PC-9 (cell line): ENCODE data around the gene PP2D1. TPM values are rescaled to one million over a fixed set of nuclear protein-coding genes. Genes with fewer than 3 reads are reported as not detected.

Experiments used
- BruUV-seq: library from RNA; stranded (reverse); fragments of 400-500 nt; replicated peaks from 2 replicates; lab custom pipeline; 2021; lab: Mats Ljungman, UMichigan
- CTCF ChIA-PET: fragments of 300-600 bp; sonication (Branson Sonifier 250); formaldehyde crosslinking; loops from one replicate; lab custom pipeline; 2022; ENCODE audit warnings: antibody characterized with exemption; lab: Charles Lee
- POLR2A ChIA-PET: fragments of 300-600 bp; sonication (Branson Sonifier 250); formaldehyde crosslinking; loops from one replicate; lab custom pipeline; 2022; ENCODE audit warnings: antibody characterized with exemption; ENCODE audit not compliant: unreplicated experiment; lab: Charles Lee
- DNase-seq, 2 experiments: peaks; one replicate each; pipeline versions ENCODE4 v3.0.0 to v3.0.0-alpha.2; 2015 to 2022; ENCODE audit warnings: mixed read lengths in 1 of 2
- H2AFZ ChIP-seq: fragments of 200-600 bp; sonication (generic); 2 replicates; pipeline ENCODE4 v1.8.1; 2017; ENCODE audit warnings: antibody characterized with exemption
- H3F3A ChIP-seq: fragments of 200-600 bp; sonication (generic); 2 replicates; pipeline ENCODE4 v1.8.1; 2017; ENCODE audit warnings: antibody characterized with exemption, mild to moderate bottlenecking, low read depth; ENCODE audit not compliant: insufficient read depth
- H3K27ac ChIP-seq: fragments of 200-600 bp; sonication (generic); 2 replicates; pipeline ENCODE4 v1.6.1; 2016; ENCODE audit warnings: mixed run types
- H3K27me3 ChIP-seq: fragments of 200-600 bp; sonication (generic); 2 replicates; pipeline ENCODE4 v1.6.1; 2016; ENCODE audit warnings: low read depth, mixed run types; ENCODE audit not compliant: insufficient read depth
- H3K36me3 ChIP-seq: fragments of 200-600 bp; sonication (generic); 2 replicates; pipeline ENCODE4 v1.6.1; 2016; ENCODE audit warnings: low read depth, mixed run types
- H3K4me1 ChIP-seq: fragments of 200-600 bp; sonication (generic); replicated peaks from 2 replicates; pipeline ENCODE4 v1.6.1; 2016; ENCODE audit warnings: mixed run types; ENCODE audit not compliant: insufficient read depth
- H3K4me2 ChIP-seq: fragments of 200-600 bp; sonication (generic); 2 replicates; pipeline ENCODE4 v1.6.1; 2017; ENCODE audit warnings: mixed run types
- H3K4me3 ChIP-seq: fragments of 200-600 bp; sonication (generic); 2 replicates; pipeline ENCODE4 v1.6.1; 2016; ENCODE audit warnings: mixed run types
- H3K79me2 ChIP-seq: fragments of 200-600 bp; sonication (generic); 2 replicates; pipeline ENCODE4 v1.6.1; 2017; ENCODE audit warnings: low read depth, mixed run types
- H3K9me2 ChIP-seq: fragments of 200-600 bp; sonication (generic); 2 replicates; pipeline ENCODE4 v1.8.1; 2017; ENCODE audit warnings: mild to moderate bottlenecking; ENCODE audit not compliant: insufficient read depth
- H3K9me3 ChIP-seq: fragments of 200-600 bp; sonication (generic); 2 replicates; pipeline ENCODE4 v1.8.1; 2016; ENCODE audit warnings: low read depth; ENCODE audit not compliant: insufficient read depth
- H4K20me1 ChIP-seq: fragments of 200-600 bp; sonication (generic); 2 replicates; pipeline ENCODE4 v1.8.1; 2017; ENCODE audit not compliant: insufficient read depth
- EZH2 ChIP-seq: fragments of 200-600 bp; sonication (generic); IDR thresholded peaks from 2 replicates; pipeline ENCODE4 v1.8.0; 2017; ENCODE audit warnings: antibody characterized with exemption, low read depth
- intact Hi-C: fragments of 100-400 bp; cut with micrococcal nuclease; formaldehyde crosslinking; loops from one replicate; pipeline ENCODE4 v1.10.0; 2022; ENCODE audit not compliant: unreplicated experiment
- total RNA-seq: library from RNA; stranded (reverse); gene quantifications from 2 replicates; pipeline ENCODE4 v1.2.3, GENCODE V29; 2021
- TF ChIP-seq, protein P1 (sequence below): fragments of 200-600 bp; sonication (generic); conservative IDR thresholded peaks from 2 replicates; pipeline ENCODE4 v1.6.1; 2017; ENCODE audit warnings: mixed run types, antibody characterized with exemption, mild to moderate bottlenecking, moderate library complexity

The PP2D1 gene
- total RNA-seq, 1 experiment from 2014 or later = not detected

DNA sequence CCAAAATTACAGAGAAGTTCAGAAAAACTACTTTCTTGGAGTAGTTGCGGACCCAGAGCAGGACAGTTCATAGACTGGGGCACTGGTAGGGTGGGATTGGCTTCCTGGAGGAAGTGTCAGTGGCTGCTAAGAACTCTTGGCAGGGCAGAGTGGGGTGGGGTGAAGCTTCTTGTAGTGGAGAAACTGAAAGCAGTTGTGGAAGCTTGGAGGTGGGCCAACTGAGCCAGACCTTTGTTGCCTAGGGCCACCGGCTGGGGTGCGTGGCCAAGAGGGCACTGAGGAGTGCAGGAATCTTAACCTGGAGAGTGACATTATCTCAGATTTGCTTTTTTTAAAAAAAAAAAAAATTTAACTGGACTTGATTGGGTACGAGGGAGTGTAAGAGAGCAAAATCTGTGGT is 31.3 kb upstream of the PP2D1 start:
- no peaks in the 10 kb centered on the region for H3K36me3 ChIP-seq
- H3K79me2 ChIP-seq = no peaks in the 10 kb centered on the region
- peak; percentile 55 to 70 for DNase-seq
- H3K27ac ChIP-seq = peak overlapping the region; percentile 49
- peaks cover 13% of the 10 kb centered on the region; the same call in 1 of the 2 replicates for H3F3A ChIP-seq
- H3K9me3 ChIP-seq = no peaks in the 10 kb centered on the region
- no peak overlapping the region for H2AFZ ChIP-seq
- peak overlapping the region; percentile 20; the same call in 1 of the 2 replicates for H3K4me3 ChIP-seq
- ChIA-PET CTCF (no interaction called here), POLR2A (interaction anchor here (0.5 to 0.6 kb wide), 2 partner anchors 135 to 281 kb away, joined by 3 to 7 read pairs; no protein-coding TSS in a partner anchor)
- H3K27me3 ChIP-seq = no peaks in the 10 kb centered on the region
- no peaks in the 10 kb centered on the region; the same call in 1 of the 2 replicates for H4K20me1 ChIP-seq
- H3K9me2 ChIP-seq = no peaks in the 10 kb centered on the region
- intact Hi-C loops = loop anchor here (5.0 kb wide), 1 partner anchor 71 kb away; no protein-coding TSS in a partner anchor
- peak overlapping the region; percentile 54 for H3K4me2 ChIP-seq
- BruUV-seq = no TSS peak
- H3K4me1 ChIP-seq = peaks cover 27% of the 10 kb centered on the region
- TF ChIP-seq EZH2 = no peak
- TF ChIP-seq, protein P1, sequence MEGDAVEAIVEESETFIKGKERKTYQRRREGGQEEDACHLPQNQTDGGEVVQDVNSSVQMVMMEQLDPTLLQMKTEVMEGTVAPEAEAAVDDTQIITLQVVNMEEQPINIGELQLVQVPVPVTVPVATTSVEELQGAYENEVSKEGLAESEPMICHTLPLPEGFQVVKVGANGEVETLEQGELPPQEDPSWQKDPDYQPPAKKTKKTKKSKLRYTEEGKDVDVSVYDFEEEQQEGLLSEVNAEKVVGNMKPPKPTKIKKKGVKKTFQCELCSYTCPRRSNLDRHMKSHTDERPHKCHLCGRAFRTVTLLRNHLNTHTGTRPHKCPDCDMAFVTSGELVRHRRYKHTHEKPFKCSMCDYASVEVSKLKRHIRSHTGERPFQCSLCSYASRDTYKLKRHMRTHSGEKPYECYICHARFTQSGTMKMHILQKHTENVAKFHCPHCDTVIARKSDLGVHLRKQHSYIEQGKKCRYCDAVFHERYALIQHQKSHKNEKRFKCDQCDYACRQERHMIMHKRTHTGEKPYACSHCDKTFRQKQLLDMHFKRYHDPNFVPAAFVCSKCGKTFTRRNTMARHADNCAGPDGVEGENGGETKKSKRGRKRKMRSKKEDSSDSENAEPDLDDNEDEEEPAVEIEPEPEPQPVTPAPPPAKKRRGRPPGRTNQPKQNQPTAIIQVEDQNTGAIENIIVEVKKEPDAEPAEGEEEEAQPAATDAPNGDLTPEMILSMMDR = no peak

DNA sequence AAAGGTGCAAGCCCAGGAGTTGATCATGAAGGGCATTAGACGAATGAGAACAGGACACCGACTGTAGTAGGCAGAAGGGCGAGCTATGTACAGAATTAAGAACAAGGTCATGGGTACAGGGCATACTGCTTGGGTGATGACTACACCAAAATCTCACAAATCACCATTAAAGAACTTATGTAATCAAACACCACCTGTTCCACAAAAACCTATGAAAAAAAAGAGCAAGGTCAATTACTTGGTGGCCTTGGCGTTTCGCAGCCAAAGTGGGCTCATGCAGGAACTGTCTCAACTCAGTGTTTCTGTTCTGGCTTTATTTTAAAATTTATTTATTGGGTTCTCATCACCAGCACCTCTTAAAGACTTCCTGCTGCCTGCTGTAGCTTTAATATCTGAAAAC is 30.3 kb upstream of the PP2D1 start:
- no peak overlapping the region for H3K4me2 ChIP-seq
- no peaks in the 10 kb centered on the region for H3K79me2 ChIP-seq
- TF ChIP-seq, protein P1 = no peak
- TF ChIP-seq EZH2 = no peak
- no TSS peak for BruUV-seq
- intact Hi-C loops = loop anchor here (5.0 kb wide), 1 partner anchor 70 kb away; no protein-coding TSS in a partner anchor
- POLR2A ChIA-PET = no interaction called here
- peaks cover 13% of the 10 kb centered on the region; the same call in 1 of the 2 replicates for H3F3A ChIP-seq
- H3K27me3 ChIP-seq = no peaks in the 10 kb centered on the region
- DNase-seq = no peak
- no peaks in the 10 kb centered on the region for H3K36me3 ChIP-seq
- no peaks in the 10 kb centered on the region for H3K9me2 ChIP-seq
- no peak overlapping the region for H2AFZ ChIP-seq
- no peaks in the 10 kb centered on the region for H3K9me3 ChIP-seq
- H3K4me1 ChIP-seq = peaks cover 27% of the 10 kb centered on the region
- no peak overlapping the region for H3K27ac ChIP-seq
- H3K4me3 ChIP-seq = no peak overlapping the region
- H4K20me1 ChIP-seq = no peaks in the 10 kb centered on the region; the same call in 1 of the 2 replicates
- CTCF ChIA-PET = no interaction called here

DNA sequence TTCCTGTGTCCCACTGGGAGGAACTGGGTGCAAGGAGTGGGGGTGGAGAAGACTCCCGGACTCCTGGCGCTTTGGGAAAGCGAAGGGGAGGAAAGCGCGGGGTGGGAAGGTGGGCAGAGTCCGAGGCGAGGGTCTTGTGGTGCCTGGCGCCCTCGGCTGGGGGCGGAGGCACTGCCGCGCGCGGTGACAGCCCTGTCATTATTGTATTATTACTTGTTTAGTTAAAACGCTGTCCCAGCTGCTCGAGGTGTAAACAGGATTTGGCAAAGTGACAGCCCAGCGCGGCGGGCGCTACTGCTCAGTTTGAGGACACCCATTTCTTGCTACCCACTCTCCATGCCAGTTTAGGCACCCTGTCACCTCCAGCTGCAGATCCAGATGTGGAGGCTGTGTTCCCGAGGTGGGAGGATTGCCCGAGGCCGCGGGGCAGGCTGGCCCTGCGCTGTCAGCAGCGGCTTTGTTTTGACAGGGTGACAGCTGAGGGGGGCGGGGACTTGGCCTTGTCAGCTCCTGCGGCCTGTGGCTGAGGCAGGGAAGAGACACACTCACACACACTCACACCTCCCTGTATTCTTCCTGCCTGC is 29.2 kb upstream of the PP2D1 start:
- intact Hi-C loops = loop anchor here (1.0 to 5.0 kb wide), 5 partner anchors 13 to 152 kb away; partner anchors contain the start of genes RAB5A and SGO1
- peak overlapping the region; percentile 98 for H3K4me2 ChIP-seq
- peak overlapping the region; percentile 89; the same call in 1 of the 2 replicates for H2AFZ ChIP-seq
- TF ChIP-seq, protein P1 = no peak
- TF ChIP-seq EZH2 = no peak
- H3K4me3 ChIP-seq = peak overlapping the region; percentile 62
- no peak overlapping the region for H3K27ac ChIP-seq
- peaks cover 27% of the 10 kb centered on the region for H3K4me1 ChIP-seq
- peak in 1 of 2 experiments; percentile 62 for DNase-seq
- peaks cover 13% of the 10 kb centered on the region; the same call in 1 of the 2 replicates for H3F3A ChIP-seq
- no peaks in the 10 kb centered on the region for H3K36me3 ChIP-seq
- H3K9me3 ChIP-seq = no peaks in the 10 kb centered on the region
- H3K79me2 ChIP-seq = no peaks in the 10 kb centered on the region
- no peaks in the 10 kb centered on the region; the same call in 1 of the 2 replicates for H4K20me1 ChIP-seq
- no peaks in the 10 kb centered on the region for H3K27me3 ChIP-seq
- CTCF ChIA-PET = interaction anchor here (0.7 kb wide), 1 partner anchor 176 kb away, joined by 11 read pairs; no protein-coding TSS in a partner anchor
- POLR2A ChIA-PET = no interaction called here
- BruUV-seq = no TSS peak
- no peaks in the 10 kb centered on the region for H3K9me2 ChIP-seq
